KOPT-K1 (cell line): ENCODE results near the gene TMEM98.
"Not testable (repeated sequence)": the region's sequence is repeated elsewhere in the genome, so short reads cannot be mapped to it uniquely, and the experiment has no call there.

ENCODE experiments used
- H3K27ac ChIP-seq: fragments of 200-600 bp; sonication (generic); 2 replicates; pipeline ENCODE4 v1.5.1; 2016; ENCODE audit warnings: antibody characterized with exemption, mild to moderate bottlenecking, low read depth, low read length; ENCODE audit not compliant: poor library complexity, severe bottlenecking
- H3K36me3 ChIP-seq: fragments of 200-600 bp; sonication (generic); 2 replicates; pipeline ENCODE4 v1.5.1; 2017; ENCODE audit warnings: antibody characterized with exemption, mild to moderate bottlenecking, low read length, moderate library complexity; ENCODE audit not compliant: insufficient read depth
- H3K9me3 ChIP-seq: fragments of 200-600 bp; sonication (generic); 2 replicates; pipeline ENCODE4 v1.5.1; 2017; ENCODE audit warnings: antibody characterized with exemption, low read length, mild to moderate bottlenecking; ENCODE audit not compliant: insufficient read depth, poor library complexity, severe bottlenecking

The TMEM98 gene

GRCh38 chr17:32907583-32907982 is 20.4 kb upstream of the TMEM98 start:
- no peaks in the 10 kb centered on the region for H3K36me3 ChIP-seq
- H3K9me3 ChIP-seq: no peaks in the 10 kb centered on the region
- H3K27ac ChIP-seq: no peak overlapping the region

- H3K36me3 ChIP-seq: no peaks in the 10 kb centered on the region
- no peaks in the 10 kb centered on the region for H3K9me3 ChIP-seq
- H3K27ac ChIP-seq: no peak overlapping the region
Observed at GRCh38 chr17:32909787-32910369, 18.1 kb upstream of the TMEM98 start.

GRCh38 chr17:32910769-32911168 is 17.2 kb upstream of the TMEM98 start:
- no peaks in the 10 kb centered on the region for H3K9me3 ChIP-seq
- H3K27ac ChIP-seq: no peak overlapping the region
- no peaks in the 10 kb centered on the region for H3K36me3 ChIP-seq

- H3K36me3 ChIP-seq: no peaks in the 10 kb centered on the region
- H3K9me3 ChIP-seq: no peaks in the 10 kb centered on the region
- H3K27ac ChIP-seq: no peak overlapping the region
Observed at GRCh38 chr17:32912218-32912897, 15.6 kb upstream of the TMEM98 start.

- no peak overlapping the region for H3K27ac ChIP-seq
- H3K9me3 ChIP-seq: no peaks in the 10 kb centered on the region
Observed at GRCh38 chr17:32913593-32913992, 14.4 kb upstream of the TMEM98 start.

GRCh38 chr17:32914181-32914580 is 13.8 kb upstream of the TMEM98 start:
- Histone ChIP-seq H3K27ac (no peak overlapping the region), H3K9me3 (no peaks in the 10 kb centered on the region), H3K36me3 (no peaks in the 10 kb centered on the region)

More at GRCh38 chr17:32913593-32913992, 14.4 kb upstream of the TMEM98 start:
- no peaks in the 10 kb centered on the region for H3K36me3 ChIP-seq

GRCh38 chr17:32915245-32915644 is 12.7 kb upstream of the TMEM98 start:
- Histone ChIP-seq H3K36me3 (no peaks in the 10 kb centered on the region), H3K27ac (no peak overlapping the region), H3K9me3 (no peaks in the 10 kb centered on the region)

- H3K9me3 ChIP-seq: no peaks in the 10 kb centered on the region
- H3K27ac ChIP-seq: no peak overlapping the region
- H3K36me3 ChIP-seq: no peaks in the 10 kb centered on the region
Observed at GRCh38 chr17:32916134-32916533, 11.8 kb upstream of the TMEM98 start.

GRCh38 chr17:32917081-32917480 is 10.9 kb upstream of the TMEM98 start:
- H3K9me3 ChIP-seq: no peaks in the 10 kb centered on the region
- no peaks in the 10 kb centered on the region for H3K36me3 ChIP-seq
- no peak overlapping the region for H3K27ac ChIP-seq

GRCh38 chr17:32917842-32918241 is 10.1 kb upstream of the TMEM98 start:
- Histone ChIP-seq H3K9me3 (no peaks in the 10 kb centered on the region), H3K27ac (no peak overlapping the region)

GRCh38 chr17:32919876-32920275 is 8.1 kb upstream of the TMEM98 start:
- not testable (repeated sequence) for H3K27ac ChIP-seq, H3K9me3 ChIP-seq, H3K36me3 ChIP-seq

More at GRCh38 chr17:32917842-32918241, 10.1 kb upstream of the TMEM98 start:
- no peaks in the 10 kb centered on the region for H3K36me3 ChIP-seq

GRCh38 chr17:32920293-32920692 is 7.7 kb upstream of the TMEM98 start:
- Histone ChIP-seq H3K36me3 (no peaks in the 10 kb centered on the region), H3K27ac (no peak overlapping the region), H3K9me3 (no peaks in the 10 kb centered on the region)

- H3K36me3 ChIP-seq: no peaks in the 10 kb centered on the region
- no peaks in the 10 kb centered on the region for H3K9me3 ChIP-seq
- H3K27ac ChIP-seq: no peak overlapping the region
Observed at GRCh38 chr17:32921017-32921416, 6.9 kb upstream of the TMEM98 start.

- H3K27ac ChIP-seq, H3K36me3 ChIP-seq, H3K9me3 ChIP-seq: not testable (repeated sequence)
Observed at GRCh38 chr17:32923905-32924304, 4.0 kb upstream of the TMEM98 start.

GRCh38 chr17:32926183-32926582 is 1.8 kb upstream of the TMEM98 start:
- H3K9me3 ChIP-seq: no peaks in the 10 kb centered on the region
- H3K27ac ChIP-seq: no peak overlapping the region
- no peaks in the 10 kb centered on the region for H3K36me3 ChIP-seq

- H3K27ac ChIP-seq, H3K36me3 ChIP-seq, H3K9me3 ChIP-seq: not testable (repeated sequence)
Observed at GRCh38 chr17:32926789-32927188, 1.2 kb upstream of the TMEM98 start.
